GM18520 (cell line): ENCODE data around the gene CHID1.
A peak's percentile ranks its signal among the peaks of the same experiment; 100 is the strongest.

Source experiments
- ATAC-seq: cut with Tn5 transposase; IDR thresholded peaks from one replicate; pipeline ENCODE4 v1.9.1; 2021; ENCODE audit not compliant: unreplicated experiment

CHID1 gene

GRCh38 chr11:933142-933851 lies 22.7 kb upstream of the CHID1 start:
- no peak for ATAC-seq

- no peak for ATAC-seq
Measured at GRCh38 chr11:932435-932834, 21.8 kb upstream of the CHID1 start.

GRCh38 chr11:931385-931784 lies 20.8 kb upstream of the CHID1 start:
- ATAC-seq: no peak

GRCh38 chr11:929405-929804 lies 18.8 kb upstream of the CHID1 start:
- ATAC-seq: no peak

- no peak for ATAC-seq
Measured at GRCh38 chr11:928786-929185, 18.2 kb upstream of the CHID1 start.

GRCh38 chr11:927871-928270 lies 17.3 kb upstream of the CHID1 start:
- no peak for ATAC-seq

- no peak for ATAC-seq
Measured at GRCh38 chr11:926341-926916, 15.8 kb upstream of the CHID1 start.

GRCh38 chr11:925496-926301 lies 15.1 kb upstream of the CHID1 start, which contains the start of gene AP2A2:
Gene AP2A2, plus strand, starts transcription at chr11:925870. Its CDS starts 152 bp downstream, at chr11:926022.
- peak; percentile 54 for ATAC-seq

GRCh38 chr11:925158-925495 lies 14.5 kb upstream of the CHID1 start:
- no peak for ATAC-seq

GRCh38 chr11:924406-925157 lies 14.0 kb upstream of the CHID1 start:
- ATAC-seq: no peak

- no peak for ATAC-seq
Measured at GRCh38 chr11:923691-924405, 13.2 kb upstream of the CHID1 start.

GRCh38 chr11:921921-922678 lies 11.5 kb upstream of the CHID1 start:
- ATAC-seq: no peak

GRCh38 chr11:917426-917825 lies 6.8 kb upstream of the CHID1 start:
- no peak for ATAC-seq

- ATAC-seq: no peak
Measured at GRCh38 chr11:914747-915501, 4.3 kb upstream of the CHID1 start.

- no peak for ATAC-seq
Measured at GRCh38 chr11:914204-914603, 3.6 kb upstream of the CHID1 start.

GRCh38 chr11:913043-913442 lies 2.4 kb upstream of the CHID1 start:
- ATAC-seq: no peak

GRCh38 chr11:912266-912665 lies 1.7 kb upstream of the CHID1 start:
- no peak for ATAC-seq

GRCh38 chr11:911890-912219 lies 1.2 kb upstream of the CHID1 start:
- ATAC-seq: no peak
